Hepatocyte (in vitro differentiated cells): ENCODE data around the gene COQ8B. TPM values are rescaled to one million over a fixed set of nuclear protein-coding genes. Genes with fewer than 3 reads are reported as not detected.

ENCODE experiments used
- DNase-seq: peaks from one replicate; pipeline ENCODE4 v3.0.0-alpha.2; 2016; ENCODE audit warnings: low spot score
- H2AFZ ChIP-seq: fragments of 200-600 bp; sonication (generic); 2 replicates; pipeline ENCODE4 v1.6.0; 2016; ENCODE audit warnings: antibody characterized with exemption, mild to moderate bottlenecking
- H3K27ac ChIP-seq: fragments of 200-600 bp; sonication (generic); 2 replicates; pipeline ENCODE4 v1.5.1; 2016; ENCODE audit warnings: mild to moderate bottlenecking
- H3K27me3 ChIP-seq: fragments of 200-600 bp; sonication (generic); 2 replicates; pipeline ENCODE4 v1.6.1; 2016
- H3K36me3 ChIP-seq: fragments of 200-600 bp; sonication (generic); replicated peaks from 2 replicates; pipeline ENCODE4 v1.5.1; 2016; ENCODE audit warnings: low read depth; ENCODE audit not compliant: insufficient read depth
- H3K4me1 ChIP-seq: fragments of 200-600 bp; sonication (generic); 2 replicates; pipeline ENCODE4 v1.5.1; 2016; ENCODE audit warnings: mild to moderate bottlenecking, moderate library complexity; ENCODE audit not compliant: insufficient read depth
- H3K4me2 ChIP-seq: fragments of 200-600 bp; sonication (generic); 2 replicates; pipeline ENCODE4 v1.6.0; 2016
- H3K4me3 ChIP-seq: fragments of 200-600 bp; sonication (generic); 2 replicates; pipeline ENCODE4 v1.5.1; 2016; ENCODE audit warnings: mild to moderate bottlenecking
- H3K79me2 ChIP-seq: fragments of 200-600 bp; sonication (generic); 2 replicates; pipeline ENCODE4 v1.6.0; 2017; ENCODE audit warnings: mild to moderate bottlenecking
- H3K9me2 ChIP-seq: fragments of 200-600 bp; sonication (generic); replicated peaks from 2 replicates; pipeline ENCODE4 v1.6.0; 2017; ENCODE audit warnings: mild to moderate bottlenecking; ENCODE audit not compliant: insufficient read depth
- H3K9me3 ChIP-seq: fragments of 200-600 bp; sonication (generic); 2 replicates; pipeline ENCODE4 v1.5.1; 2016; ENCODE audit warnings: low read depth, mild to moderate bottlenecking
- H4K20me1 ChIP-seq: fragments of 200-600 bp; sonication (generic); 2 replicates; pipeline ENCODE4 v1.6.0; 2016; ENCODE audit warnings: mild to moderate bottlenecking; ENCODE audit not compliant: insufficient read depth, poor library complexity, severe bottlenecking
- CTCF ChIP-seq: fragments of 200-600 bp; sonication (generic); IDR thresholded peaks from 2 replicates; pipeline ENCODE4 v1.5.1; 2016; ENCODE audit warnings: antibody characterized with exemption, mild to moderate bottlenecking; ENCODE audit not compliant: poor library complexity
- EZH2 ChIP-seq: fragments of 200-600 bp; sonication (generic); IDR thresholded peaks from 2 replicates; pipeline ENCODE4 v1.6.1; 2016; ENCODE audit warnings: antibody characterized with exemption, mild to moderate bottlenecking, borderline replicate concordance
- EZH2phosphoT487 ChIP-seq: fragments of 200-600 bp; sonication (generic); IDR thresholded peaks from one replicate; pipeline ENCODE4 v1.6.1; 2018; ENCODE audit warnings: antibody characterized with exemption, mild to moderate bottlenecking, low read depth, moderate library complexity; ENCODE audit not compliant: unreplicated experiment, severe bottlenecking
- WGBS: methylation state at CpG from one replicate; pipeline ENCODE4 v1.1.6; 2016; ENCODE audit warnings: low lambda C conversion rate; ENCODE audit errors: missing lambda C conversion rate; 5-methylcytosine and 5-hydroxymethylcytosine counted together
- polyA plus RNA-seq: library from polyadenylated mRNA; unstranded; fragments of >200 nt; fragmentation: Nextera tagmentation; extraction: Ambion mirVana; gene quantifications from 2 replicates; pipeline ENCODE4 v1.2.1, GENCODE V29; 2016
- total RNA-seq: library from RNA; depleted of rRNA; stranded (reverse); fragments of >200 nt; gene quantifications from 2 replicates; pipeline ENCODE4 v1.2.3, GENCODE V29; 2014

Gene COQ8B
- total and polyA plus RNA-seq, 2 experiments from 2014 or later: 40.2 to 49.2 TPM

- H3K27me3 ChIP-seq: no peaks in the 10 kb centered on the region
- no peak overlapping the region for H3K27ac ChIP-seq
- H3K36me3 ChIP-seq: no peaks in the 10 kb centered on the region
- TF ChIP-seq EZH2: no peak
- TF ChIP-seq CTCF: no peak
- no peak for TF ChIP-seq EZH2phosphoT487
- no peak for DNase-seq
- H3K9me3 ChIP-seq: no peaks in the 10 kb centered on the region
- H3K9me2 ChIP-seq: no peaks in the 10 kb centered on the region
- H3K4me2 ChIP-seq: no peak overlapping the region
- WGBS: 97% methylated on average over 11 of the region's 11 CpGs
- H2AFZ ChIP-seq: no peak overlapping the region
- no peaks in the 10 kb centered on the region for H3K79me2 ChIP-seq
- no peaks in the 10 kb centered on the region for H4K20me1 ChIP-seq
- H3K4me3 ChIP-seq: no peak overlapping the region
- H3K4me1 ChIP-seq: no peaks in the 10 kb centered on the region
Observed at GRCh38 chr19:40673397-40673796, 43.3 kb downstream of the COQ8B start.

- 94% methylated on average over 7 of the region's 7 CpGs for WGBS
- Histone ChIP-seq H3K36me3 (no peaks in the 10 kb centered on the region), H3K4me3 (no peak overlapping the region), H3K9me2 (no peaks in the 10 kb centered on the region), H3K79me2 (no peaks in the 10 kb centered on the region), H2AFZ (no peak overlapping the region), H3K9me3 (no peaks in the 10 kb centered on the region), H3K4me2 (no peak overlapping the region), H3K4me1 (no peaks in the 10 kb centered on the region), H4K20me1 (no peaks in the 10 kb centered on the region), H3K27me3 (no peaks in the 10 kb centered on the region), H3K27ac (no peak overlapping the region)
- TF ChIP-seq CTCF: no peak
- TF ChIP-seq EZH2: no peak
- TF ChIP-seq EZH2phosphoT487: no peak
- no peak for DNase-seq
Observed at GRCh38 chr19:40672573-40673299, 44.0 kb downstream of the COQ8B start.

- no peaks in the 10 kb centered on the region for H3K9me2 ChIP-seq
- DNase-seq: no peak
- no peaks in the 10 kb centered on the region for H3K27me3 ChIP-seq
- no peak overlapping the region for H3K4me2 ChIP-seq
- TF ChIP-seq EZH2: no peak
- no peak for TF ChIP-seq EZH2phosphoT487
- TF ChIP-seq CTCF: no peak
- H3K4me3 ChIP-seq: no peak overlapping the region
- no peaks in the 10 kb centered on the region for H3K79me2 ChIP-seq
- H4K20me1 ChIP-seq: no peaks in the 10 kb centered on the region
- H3K4me1 ChIP-seq: no peaks in the 10 kb centered on the region
- H2AFZ ChIP-seq: no peak overlapping the region
- no peaks in the 10 kb centered on the region for H3K36me3 ChIP-seq
- H3K27ac ChIP-seq: no peak overlapping the region
- no peaks in the 10 kb centered on the region for H3K9me3 ChIP-seq
- 96% methylated on average over 2 of the region's 2 CpGs for WGBS
Observed at GRCh38 chr19:40672038-40672437, 44.6 kb downstream of the COQ8B start.
